ENCODE results near the gene COA6. TPM values are rescaled to one million over a fixed set of nuclear protein-coding genes. Genes with fewer than 3 reads are reported as not detected.

The COA6 gene
- total and polyA plus RNA-seq, 2 experiments from 2014 or later: 67.8 to 82.9 TPM

DNA sequence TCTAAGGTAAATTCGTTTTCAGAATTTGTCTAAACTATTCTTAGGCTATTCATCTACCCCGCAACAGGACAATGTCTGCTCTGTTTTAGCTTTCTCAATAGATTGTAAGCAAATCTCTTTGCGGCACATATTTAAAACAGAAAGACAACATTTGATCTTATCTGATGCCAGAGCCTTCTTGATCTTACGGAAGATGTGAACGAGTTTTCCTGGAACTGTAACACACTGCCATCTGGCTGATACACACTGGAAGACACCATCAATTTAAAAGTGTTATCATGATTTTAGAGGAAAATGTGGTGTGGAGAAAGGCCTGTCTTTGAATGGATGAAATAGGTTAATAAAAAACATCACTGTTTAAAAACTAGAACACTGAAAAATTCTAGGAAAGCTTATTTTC, 36.1 kb downstream of the COA6 start:
- H3K36me3 ChIP-seq (replicated peaks; ENCODE audit: insufficient read depth, low read depth): no peaks in the 10 kb centered on the region

DNA sequence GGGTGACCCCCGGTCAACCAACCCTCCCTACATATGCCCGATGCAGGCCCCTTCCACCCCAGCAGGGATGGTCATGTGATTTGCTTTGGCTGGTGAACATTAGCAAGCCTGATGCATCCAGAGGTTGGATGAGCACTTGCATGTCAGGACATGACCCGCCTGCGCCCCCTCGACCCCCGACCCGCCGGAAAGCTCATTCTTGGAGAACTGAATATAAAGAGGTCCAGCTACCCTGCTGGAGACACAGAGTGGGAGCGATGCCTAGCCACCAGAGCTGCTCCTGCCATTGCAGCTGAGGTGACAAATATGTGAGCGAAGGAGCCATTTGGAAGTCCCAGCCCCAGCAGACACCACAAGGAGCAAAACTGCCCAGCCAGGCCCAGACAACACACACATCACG, 39.6 kb downstream of the COA6 start:
- TF ChIP-seq EZH2 (IDR thresholded peaks at IDR 0.05; ENCODE audit: borderline replicate concordance) (no peak), EZH2phosphoT487 (IDR thresholded peaks at IDR 0.05; ENCODE audit: low read depth, severe bottlenecking, unreplicated experiment) (no peak)
- TF ChIP-seq, protein P1, sequence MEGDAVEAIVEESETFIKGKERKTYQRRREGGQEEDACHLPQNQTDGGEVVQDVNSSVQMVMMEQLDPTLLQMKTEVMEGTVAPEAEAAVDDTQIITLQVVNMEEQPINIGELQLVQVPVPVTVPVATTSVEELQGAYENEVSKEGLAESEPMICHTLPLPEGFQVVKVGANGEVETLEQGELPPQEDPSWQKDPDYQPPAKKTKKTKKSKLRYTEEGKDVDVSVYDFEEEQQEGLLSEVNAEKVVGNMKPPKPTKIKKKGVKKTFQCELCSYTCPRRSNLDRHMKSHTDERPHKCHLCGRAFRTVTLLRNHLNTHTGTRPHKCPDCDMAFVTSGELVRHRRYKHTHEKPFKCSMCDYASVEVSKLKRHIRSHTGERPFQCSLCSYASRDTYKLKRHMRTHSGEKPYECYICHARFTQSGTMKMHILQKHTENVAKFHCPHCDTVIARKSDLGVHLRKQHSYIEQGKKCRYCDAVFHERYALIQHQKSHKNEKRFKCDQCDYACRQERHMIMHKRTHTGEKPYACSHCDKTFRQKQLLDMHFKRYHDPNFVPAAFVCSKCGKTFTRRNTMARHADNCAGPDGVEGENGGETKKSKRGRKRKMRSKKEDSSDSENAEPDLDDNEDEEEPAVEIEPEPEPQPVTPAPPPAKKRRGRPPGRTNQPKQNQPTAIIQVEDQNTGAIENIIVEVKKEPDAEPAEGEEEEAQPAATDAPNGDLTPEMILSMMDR (IDR thresholded peaks at IDR 0.05; ENCODE audit: poor library complexity): no peak
- DNase-seq (ENCODE audit: low spot score): no peak
- Histone ChIP-seq H3K4me1 (ENCODE audit: insufficient read depth) (no peaks in the 10 kb centered on the region), H2AFZ (no peak overlapping the region), H3K4me3 (no peak overlapping the region), H3K27ac (no peak overlapping the region), H4K20me1 (ENCODE audit: insufficient read depth, poor library complexity, severe bottlenecking) (no peaks in the 10 kb centered on the region), H3K36me3 (replicated peaks; ENCODE audit: insufficient read depth, low read depth) (no peaks in the 10 kb centered on the region), H3K79me2 (no peaks in the 10 kb centered on the region), H3K9me2 (replicated peaks; ENCODE audit: insufficient read depth) (no peaks in the 10 kb centered on the region), H3K9me3 (ENCODE audit: low read depth) (no peaks in the 10 kb centered on the region), H3K4me2 (no peak overlapping the region), H3K27me3 (no peaks in the 10 kb centered on the region)
- WGBS (ENCODE audit: low lambda C conversion rate, missing lambda C conversion rate): 95% methylated on average over 11 of the region's 11 CpGs

More for the DNA sequence above, 36.1 kb downstream of the COA6 start:
- Histone ChIP-seq H3K4me2 (no peak overlapping the region), H4K20me1 (ENCODE audit: insufficient read depth, poor library complexity, severe bottlenecking) (no peaks in the 10 kb centered on the region), H3K4me3 (no peak overlapping the region), H3K4me1 (ENCODE audit: insufficient read depth) (no peaks in the 10 kb centered on the region), H3K9me3 (ENCODE audit: low read depth) (no peaks in the 10 kb centered on the region), H3K9me2 (replicated peaks; ENCODE audit: insufficient read depth) (no peaks in the 10 kb centered on the region), H3K79me2 (no peaks in the 10 kb centered on the region), H3K27me3 (no peaks in the 10 kb centered on the region), H2AFZ (no peak overlapping the region), H3K27ac (no peak overlapping the region)
- DNase-seq (ENCODE audit: low spot score): no peak
- TF ChIP-seq, protein P1 (IDR thresholded peaks at IDR 0.05; ENCODE audit: poor library complexity): peak; percentile 36
- TF ChIP-seq EZH2phosphoT487 (IDR thresholded peaks at IDR 0.05; ENCODE audit: low read depth, severe bottlenecking, unreplicated experiment): no peak
- 64% methylated on average over 5 of the region's 5 CpGs for WGBS (ENCODE audit: low lambda C conversion rate, missing lambda C conversion rate)

GRCh38 chr1:234413485-234413884, 40.2 kb downstream of the COA6 start:
- no peak overlapping the region for H2AFZ ChIP-seq
- H4K20me1 ChIP-seq (ENCODE audit: insufficient read depth, poor library complexity, severe bottlenecking): no peaks in the 10 kb centered on the region
- DNase-seq (ENCODE audit: low spot score): no peak
- no peaks in the 10 kb centered on the region for H3K4me1 ChIP-seq (ENCODE audit: insufficient read depth)
- no peaks in the 10 kb centered on the region for H3K27me3 ChIP-seq
- no peak overlapping the region for H3K27ac ChIP-seq
- WGBS (ENCODE audit: low lambda C conversion rate, missing lambda C conversion rate): 99% methylated on average over 9 of the region's 9 CpGs
- H3K36me3 ChIP-seq (replicated peaks; ENCODE audit: insufficient read depth, low read depth): no peaks in the 10 kb centered on the region
- no peaks in the 10 kb centered on the region for H3K9me3 ChIP-seq (ENCODE audit: low read depth)
- no peaks in the 10 kb centered on the region for H3K9me2 ChIP-seq (replicated peaks; ENCODE audit: insufficient read depth)
- H3K4me3 ChIP-seq: no peak overlapping the region
- H3K79me2 ChIP-seq: no peaks in the 10 kb centered on the region
- H3K4me2 ChIP-seq: no peak overlapping the region
- TF ChIP-seq, protein P1 (IDR thresholded peaks at IDR 0.05; ENCODE audit: poor library complexity): no peak
- TF ChIP-seq EZH2 (IDR thresholded peaks at IDR 0.05; ENCODE audit: borderline replicate concordance) (no peak), EZH2phosphoT487 (IDR thresholded peaks at IDR 0.05; ENCODE audit: low read depth, severe bottlenecking, unreplicated experiment) (no peak)

DNA sequence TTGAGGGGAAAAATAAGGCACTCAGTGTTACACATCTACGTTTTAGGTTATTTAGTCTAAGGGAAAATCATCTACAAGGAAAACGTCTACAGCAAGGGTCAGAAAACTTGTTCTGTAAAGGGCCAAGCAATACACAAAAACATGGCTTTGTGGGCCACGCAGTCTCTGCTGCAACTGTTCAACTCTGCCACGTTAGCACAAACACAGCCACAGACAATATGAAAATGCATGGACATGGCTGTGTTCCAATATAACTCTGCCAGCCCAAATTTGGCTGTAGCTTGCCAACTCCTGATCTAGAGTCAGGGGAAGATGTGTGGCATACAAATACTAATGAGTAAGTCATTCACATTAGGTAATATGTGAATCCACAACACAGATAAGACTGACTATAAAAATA, 40.7 kb downstream of the COA6 start:
- Histone ChIP-seq H3K27me3 (no peaks in the 10 kb centered on the region), H2AFZ (no peak overlapping the region), H4K20me1 (ENCODE audit: insufficient read depth, poor library complexity, severe bottlenecking) (no peaks in the 10 kb centered on the region), H3K36me3 (replicated peaks; ENCODE audit: insufficient read depth, low read depth) (no peaks in the 10 kb centered on the region), H3K79me2 (no peaks in the 10 kb centered on the region), H3K4me1 (ENCODE audit: insufficient read depth) (no peaks in the 10 kb centered on the region), H3K9me3 (ENCODE audit: low read depth) (no peaks in the 10 kb centered on the region), H3K9me2 (replicated peaks; ENCODE audit: insufficient read depth) (no peaks in the 10 kb centered on the region), H3K27ac (no peak overlapping the region), H3K4me3 (no peak overlapping the region), H3K4me2 (no peak overlapping the region)
- 98% methylated on average over 4 of the region's 4 CpGs for WGBS (ENCODE audit: low lambda C conversion rate, missing lambda C conversion rate)
- no peak for DNase-seq (ENCODE audit: low spot score)
- no peak for TF ChIP-seq EZH2 (IDR thresholded peaks at IDR 0.05; ENCODE audit: borderline replicate concordance)
- TF ChIP-seq, protein P1 (IDR thresholded peaks at IDR 0.05; ENCODE audit: poor library complexity): no peak
- TF ChIP-seq EZH2phosphoT487 (IDR thresholded peaks at IDR 0.05; ENCODE audit: low read depth, severe bottlenecking, unreplicated experiment): no peak

All from hepatocyte (in vitro differentiated cells).